ENCODE measurements around the gene CEACAM16. TPM values are rescaled to one million over a fixed set of nuclear protein-coding genes. Genes with fewer than 3 reads are reported as not detected.
A peak's percentile ranks its signal among the peaks of the same experiment; 100 is the strongest.

Gene CEACAM16
- total RNA-seq, 1 experiment from 2014 or later: not detected

DNA sequence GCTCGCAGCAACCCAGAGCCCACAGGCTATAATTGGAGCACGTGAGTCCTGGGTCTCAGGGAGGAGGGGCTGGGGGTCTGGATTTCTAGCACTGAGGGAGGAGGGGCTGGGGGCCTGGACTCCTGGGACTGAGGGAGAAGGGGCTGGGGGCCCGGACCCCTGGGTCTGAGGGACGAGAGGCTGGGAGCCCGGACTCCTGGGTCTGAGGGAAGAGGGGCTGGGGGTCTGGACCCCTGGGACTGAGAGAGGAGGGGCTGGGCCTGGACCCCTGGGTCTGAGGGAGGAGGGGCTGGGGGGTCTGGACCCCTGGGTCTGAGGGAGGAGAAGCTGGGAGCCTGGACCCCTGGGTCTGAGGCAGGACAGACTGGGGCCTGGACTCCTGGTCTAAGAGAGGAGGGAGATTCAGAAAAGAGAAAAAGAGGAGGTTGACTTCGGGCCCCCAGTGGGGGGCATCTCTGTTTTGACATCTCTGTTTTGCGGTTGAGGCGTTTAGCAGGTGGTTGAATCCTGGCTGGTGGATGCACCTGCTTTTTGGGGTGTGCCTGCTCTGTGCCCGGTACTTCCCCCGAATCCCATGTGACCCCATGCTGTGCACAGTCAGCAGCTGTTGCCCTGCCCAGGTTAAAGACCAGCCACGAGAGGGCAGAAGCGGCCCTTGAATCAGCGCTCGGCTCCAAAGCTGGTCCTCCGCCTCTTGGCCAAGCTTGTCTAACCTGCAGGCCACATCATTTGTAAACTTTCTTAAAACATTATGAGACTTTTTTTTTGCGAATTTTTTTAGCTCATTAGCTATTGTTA, 44.8 kb upstream of the CEACAM16 start:
- Histone ChIP-seq H2AFZ (no peak overlapping the region), H3K79me2 (ENCODE audit: low read depth) (peaks cover 56% of the 10 kb centered on the region), H3K9me3 (ENCODE audit: insufficient read depth, low read depth) (no peaks in the 10 kb centered on the region), H3F3A (ENCODE audit: insufficient read depth, low read depth) (peaks cover 88% of the 10 kb centered on the region), H3K27ac (peak overlapping the region; percentile 33), H4K20me1 (ENCODE audit: insufficient read depth) (no peaks in the 10 kb centered on the region), H3K4me3 (no peak overlapping the region), H3K4me1 (replicated peaks; ENCODE audit: insufficient read depth) (peaks cover 8% of the 10 kb centered on the region; the same call in 1 of the 2 replicates), H3K27me3 (ENCODE audit: insufficient read depth, low read depth) (no peaks in the 10 kb centered on the region), H3K4me2 (no peak overlapping the region), H3K9me2 (ENCODE audit: insufficient read depth) (no peaks in the 10 kb centered on the region), H3K36me3 (ENCODE audit: low read depth) (peaks cover 80% of the 10 kb centered on the region)
- intact Hi-C loops (cut with micrococcal nuclease; ENCODE audit: unreplicated experiment): loop anchor here (1.0 to 2.0 kb wide), 6 partner anchors 35 to 190 kb away; no protein-coding TSS in a partner anchor
- ChIA-PET CTCF (interaction anchor here (0.6 to 1.1 kb wide), 9 partner anchors 15 to 117 kb away, joined by 3 to 8 read pairs (median 3); no protein-coding TSS in a partner anchor), POLR2A (ENCODE audit: unreplicated experiment) (no interaction called here)
- TF ChIP-seq, protein P1, sequence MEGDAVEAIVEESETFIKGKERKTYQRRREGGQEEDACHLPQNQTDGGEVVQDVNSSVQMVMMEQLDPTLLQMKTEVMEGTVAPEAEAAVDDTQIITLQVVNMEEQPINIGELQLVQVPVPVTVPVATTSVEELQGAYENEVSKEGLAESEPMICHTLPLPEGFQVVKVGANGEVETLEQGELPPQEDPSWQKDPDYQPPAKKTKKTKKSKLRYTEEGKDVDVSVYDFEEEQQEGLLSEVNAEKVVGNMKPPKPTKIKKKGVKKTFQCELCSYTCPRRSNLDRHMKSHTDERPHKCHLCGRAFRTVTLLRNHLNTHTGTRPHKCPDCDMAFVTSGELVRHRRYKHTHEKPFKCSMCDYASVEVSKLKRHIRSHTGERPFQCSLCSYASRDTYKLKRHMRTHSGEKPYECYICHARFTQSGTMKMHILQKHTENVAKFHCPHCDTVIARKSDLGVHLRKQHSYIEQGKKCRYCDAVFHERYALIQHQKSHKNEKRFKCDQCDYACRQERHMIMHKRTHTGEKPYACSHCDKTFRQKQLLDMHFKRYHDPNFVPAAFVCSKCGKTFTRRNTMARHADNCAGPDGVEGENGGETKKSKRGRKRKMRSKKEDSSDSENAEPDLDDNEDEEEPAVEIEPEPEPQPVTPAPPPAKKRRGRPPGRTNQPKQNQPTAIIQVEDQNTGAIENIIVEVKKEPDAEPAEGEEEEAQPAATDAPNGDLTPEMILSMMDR (conservative IDR thresholded peaks at IDR 0.05): peak; percentile 77
- TF ChIP-seq EZH2 (IDR thresholded peaks at IDR 0.05; ENCODE audit: low read depth): no peak
- BruUV-seq (replicated peaks): no TSS peak
- peak; percentile 76 to 84 for DNase-seq

DNA sequence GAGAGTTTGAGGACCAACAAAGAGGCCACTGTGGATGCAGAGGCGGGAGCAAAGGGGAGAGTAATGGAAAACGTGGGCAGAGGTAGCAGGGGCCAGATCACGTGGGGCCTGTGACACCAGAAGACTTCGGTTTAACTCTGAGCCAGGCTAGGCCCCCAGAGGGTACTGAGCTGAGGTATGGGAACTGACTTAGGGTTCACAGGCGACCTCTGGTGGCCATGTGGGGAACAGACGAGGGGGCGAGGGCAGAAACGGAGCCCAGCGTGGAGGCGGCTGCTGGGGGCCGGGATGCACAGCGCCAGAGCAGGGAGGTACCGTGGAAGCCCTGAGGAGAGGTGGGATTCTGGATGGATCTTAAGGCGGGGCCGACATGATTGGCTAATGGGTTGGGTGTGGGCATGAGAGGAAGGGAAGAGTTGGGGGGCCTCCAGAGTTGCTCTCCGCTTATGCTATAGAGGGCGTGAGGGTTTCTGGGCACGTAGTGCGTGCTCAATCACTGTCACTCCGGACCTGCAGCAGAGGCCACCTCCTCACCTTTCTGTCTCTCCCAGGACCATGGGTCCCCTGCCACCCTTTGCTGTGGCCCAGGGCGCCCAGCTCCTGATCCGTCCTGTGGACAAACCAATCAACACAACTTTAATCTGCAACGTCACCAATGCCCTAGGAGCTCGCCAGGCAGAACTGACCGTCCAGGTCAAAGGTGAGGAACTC, 41.6 kb upstream of the CEACAM16 start:
- ChIA-PET POLR2A (ENCODE audit: unreplicated experiment) (no interaction called here), CTCF (interaction anchor here (0.5 to 1.3 kb wide), 4 partner anchors 61 to 113 kb away, joined by 3 to 5 read pairs (median 3); no protein-coding TSS in a partner anchor)
- TF ChIP-seq, protein P1 (conservative IDR thresholded peaks at IDR 0.05): peak; percentile 96
- TF ChIP-seq EZH2 (IDR thresholded peaks at IDR 0.05; ENCODE audit: low read depth): no peak

DNA sequence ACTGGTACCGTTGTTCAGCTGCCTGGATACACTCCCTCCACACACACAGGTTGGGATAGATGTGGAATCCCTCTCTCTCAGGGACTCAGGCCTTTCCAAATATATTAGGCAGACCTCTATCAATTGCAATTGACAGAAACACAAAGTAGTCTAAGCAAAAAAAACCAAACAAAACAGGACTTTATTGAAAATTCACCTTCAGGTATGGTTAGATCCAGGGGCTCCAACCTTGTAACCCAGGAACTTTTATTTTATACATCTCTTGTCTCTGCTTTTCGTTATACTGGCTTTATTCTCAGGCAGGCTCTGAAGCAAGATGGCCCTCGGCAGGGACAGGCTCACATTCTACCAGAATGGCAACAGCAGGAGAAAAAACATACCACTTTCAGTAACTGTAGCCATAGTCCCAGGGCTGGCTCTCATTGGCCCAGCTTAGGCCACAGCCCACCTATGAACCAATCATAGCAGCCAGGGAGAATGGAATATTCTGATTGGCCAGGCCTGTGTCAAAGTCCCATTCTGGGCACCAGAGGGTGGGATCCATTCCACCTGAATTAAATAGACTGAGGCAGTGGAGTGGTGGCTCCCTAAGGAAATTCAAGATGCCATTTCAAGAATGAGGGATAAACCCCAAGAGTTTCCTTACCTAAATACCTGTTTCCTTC, 40.8 kb upstream of the CEACAM16 start:
- ChIA-PET POLR2A (ENCODE audit: unreplicated experiment) (no interaction called here), CTCF (interaction anchor here (1.3 kb wide), 1 partner anchor 81 kb away, joined by 3 read pairs; no protein-coding TSS in a partner anchor)
- Histone ChIP-seq H3K27ac (peak overlapping the region; percentile 14; the same call in 1 of the 2 replicates), H2AFZ (no peak overlapping the region), H3K4me1 (replicated peaks; ENCODE audit: insufficient read depth) (peaks cover 7% of the 10 kb centered on the region; the same call in 1 of the 2 replicates), H3K9me2 (ENCODE audit: insufficient read depth) (no peaks in the 10 kb centered on the region), H3K36me3 (ENCODE audit: low read depth) (peaks cover 87% of the 10 kb centered on the region), H4K20me1 (ENCODE audit: insufficient read depth) (no peaks in the 10 kb centered on the region), H3K79me2 (ENCODE audit: low read depth) (peaks cover 20% of the 10 kb centered on the region), H3K4me3 (no peak overlapping the region), H3F3A (ENCODE audit: insufficient read depth, low read depth) (peaks cover 86% of the 10 kb centered on the region), H3K27me3 (ENCODE audit: insufficient read depth, low read depth) (no peaks in the 10 kb centered on the region), H3K9me3 (ENCODE audit: insufficient read depth, low read depth) (no peaks in the 10 kb centered on the region), H3K4me2 (no peak overlapping the region)
- intact Hi-C loops (cut with micrococcal nuclease; ENCODE audit: unreplicated experiment): no loop called here
- BruUV-seq (replicated peaks): no TSS peak
- no peak for DNase-seq
- no peak for TF ChIP-seq EZH2 (IDR thresholded peaks at IDR 0.05; ENCODE audit: low read depth)
- TF ChIP-seq, protein P1 (conservative IDR thresholded peaks at IDR 0.05): no peak

More for the DNA sequence above, 41.6 kb upstream of the CEACAM16 start:
- BruUV-seq (replicated peaks): no TSS peak
- Histone ChIP-seq H3K4me3 (no peak overlapping the region), H3K9me2 (ENCODE audit: insufficient read depth) (no peaks in the 10 kb centered on the region), H3K79me2 (ENCODE audit: low read depth) (peaks cover 27% of the 10 kb centered on the region), H3K27me3 (ENCODE audit: insufficient read depth, low read depth) (no peaks in the 10 kb centered on the region), H2AFZ (no peak overlapping the region), H3K4me1 (replicated peaks; ENCODE audit: insufficient read depth) (peaks cover 7% of the 10 kb centered on the region; the same call in 1 of the 2 replicates), H3K36me3 (ENCODE audit: low read depth) (peaks cover 83% of the 10 kb centered on the region), H3K27ac (0 out of 2 replicates have a peak overlapping the region, but pooled peaks have one; percentile 14), H3K4me2 (no peak overlapping the region), H3F3A (ENCODE audit: insufficient read depth, low read depth) (peaks cover 86% of the 10 kb centered on the region), H4K20me1 (ENCODE audit: insufficient read depth) (no peaks in the 10 kb centered on the region), H3K9me3 (ENCODE audit: insufficient read depth, low read depth) (no peaks in the 10 kb centered on the region)
- intact Hi-C loops (cut with micrococcal nuclease; ENCODE audit: unreplicated experiment): no loop called here
- DNase-seq: peak in 1 of 2 experiments; percentile 45
